ENCODE data around the gene PTPN5.

PTPN5 gene

DNA sequence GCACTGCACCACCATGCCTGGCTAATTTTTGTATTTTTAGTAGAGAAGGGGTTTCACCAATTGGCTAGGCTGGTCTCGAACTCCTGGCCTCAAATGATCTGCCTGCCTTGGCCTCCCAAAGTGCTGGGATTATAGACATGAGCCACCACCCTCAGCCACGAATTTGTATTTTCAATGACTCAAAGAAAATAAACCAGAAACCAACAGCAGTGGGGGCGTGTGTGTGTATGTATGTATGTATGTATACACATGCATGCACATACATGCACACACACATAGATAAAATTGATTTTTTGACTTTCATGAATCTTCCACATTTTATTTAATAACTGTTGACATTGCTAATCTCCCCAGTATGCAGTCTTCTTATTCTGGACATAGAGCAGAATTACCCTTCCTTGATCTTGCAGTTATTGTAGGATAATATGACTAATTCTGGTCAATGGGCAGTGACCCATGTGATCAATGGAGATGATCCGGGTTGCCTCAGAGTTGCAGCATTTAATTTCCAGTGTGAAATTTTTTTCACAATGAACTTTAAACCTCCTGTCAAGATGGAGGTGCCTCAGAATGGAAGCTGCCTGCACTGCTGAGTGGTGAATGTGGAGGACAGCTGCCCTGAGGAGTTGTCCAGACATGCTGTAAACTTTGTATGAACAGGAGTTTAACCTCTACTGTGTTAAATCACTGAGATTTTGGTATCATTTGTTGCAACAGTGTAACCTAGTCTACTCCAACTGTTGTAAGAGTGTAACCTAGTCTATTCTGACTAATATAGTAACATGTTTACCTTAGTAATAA lies 12.8 kb upstream of the PTPN5 start:
- no CpG with 5 or more reads among the region's 4 CpGs for WGBS (ENCODE audit: extremely low coverage, insufficient coverage, insufficient read length)
- H2BK5ac ChIP-seq (ENCODE audit: low read depth, low read length, poor library complexity), result no peak overlapping the region

DNA sequence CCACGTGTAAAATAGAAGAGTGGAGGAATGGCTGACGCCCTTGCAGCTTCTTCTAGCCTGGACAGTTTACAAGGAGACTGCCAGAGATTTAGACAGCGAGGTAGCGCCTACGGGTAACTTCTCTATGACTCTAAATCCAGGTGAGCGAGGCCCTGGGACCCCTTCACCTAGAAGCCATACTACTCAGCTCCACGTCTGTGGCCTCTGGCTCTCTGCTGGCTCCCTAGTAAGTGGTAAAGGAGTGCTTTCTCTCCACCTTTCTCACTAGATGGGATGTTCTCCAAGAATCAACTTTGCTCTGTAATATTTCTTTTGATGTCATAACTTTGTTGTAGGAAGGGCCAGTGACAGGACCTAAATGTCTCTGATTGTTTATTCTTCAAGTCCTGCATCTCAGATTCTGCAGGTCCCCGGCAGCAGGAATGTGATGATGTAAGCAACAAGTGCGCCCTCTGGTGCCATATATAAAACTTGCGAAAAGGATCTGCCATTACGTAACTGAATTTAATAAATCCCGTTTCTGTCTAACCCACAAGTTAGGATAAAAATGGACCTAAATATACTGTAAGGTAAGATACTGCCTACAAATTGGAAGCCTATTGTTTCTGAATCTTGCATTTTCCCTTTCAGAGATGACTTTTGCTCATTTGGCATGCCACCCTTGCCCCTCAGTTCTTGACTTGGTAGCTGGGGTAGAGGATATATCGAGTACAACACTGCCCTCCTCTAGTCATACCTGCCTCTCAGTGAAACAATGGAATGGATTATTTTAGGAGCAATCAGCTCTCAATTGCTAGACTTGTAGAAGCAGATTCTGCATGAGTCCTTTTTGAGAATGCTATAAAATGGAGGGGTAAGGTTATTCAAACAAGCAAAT lies 11.0 kb upstream of the PTPN5 start:
- no peak overlapping the region for H3K18ac ChIP-seq (ENCODE audit: low read length)
- no peak overlapping the region for H3K14ac ChIP-seq (ENCODE audit: low read length)
- H3K23ac ChIP-seq (ENCODE audit: low read length), result no peak overlapping the region
- H3K4ac ChIP-seq (ENCODE audit: low read depth, low read length), result no peak overlapping the region
- no peaks in the 10 kb centered on the region for H3K9me3 ChIP-seq (ENCODE audit: insufficient read depth, low read depth, low read length)
- H2AK5ac ChIP-seq (ENCODE audit: low read length), result no peak overlapping the region
- H4K91ac ChIP-seq (ENCODE audit: low read depth, low read length), result no peak overlapping the region
- H3K4me3 ChIP-seq (ENCODE audit: low read depth, low read length), result no peak overlapping the region
- peak; percentile 48 to 73 for DNase-seq
- no peaks in the 10 kb centered on the region for H3K79me2 ChIP-seq (ENCODE audit: control insufficient read depth, insufficient read depth, low read length, poor library complexity)
- no peaks in the 10 kb centered on the region for H3K36me3 ChIP-seq (ENCODE audit: control insufficient read depth in 1 of 2, insufficient read depth in 2 of 2, low read length in 2 of 2)
- H3K27me3 ChIP-seq (ENCODE audit: insufficient read depth, low read length), result no peaks in the 10 kb centered on the region
- H4K12ac ChIP-seq (ENCODE audit: low read depth, low read length), result no peak overlapping the region
- no CpG with 5 or more reads among the region's 13 CpGs for WGBS (ENCODE audit: extremely low coverage, insufficient coverage, insufficient read length)
- H3K4me2 ChIP-seq (ENCODE audit: low read length), result no peak overlapping the region
- no peaks in the 10 kb centered on the region for H3K79me1 ChIP-seq (ENCODE audit: low read length)
- no peak overlapping the region for H2BK120ac ChIP-seq (ENCODE audit: insufficient read depth, low read length, poor library complexity)
- no peak overlapping the region for H3K9ac ChIP-seq (ENCODE audit: low read length)
- no peak overlapping the region for H4K8ac ChIP-seq (ENCODE audit: low read depth, low read length)
- no peaks in the 10 kb centered on the region for H3K4me1 ChIP-seq (ENCODE audit: control insufficient read depth in 1 of 2, insufficient read depth in 2 of 2, low read length in 2 of 2)
- H3K27ac ChIP-seq (ENCODE audit: low read depth, low read length), result no peak overlapping the region
- no peak overlapping the region for H2BK12ac ChIP-seq (ENCODE audit: low read length)
- no peak overlapping the region for H2BK5ac ChIP-seq (ENCODE audit: low read depth, low read length, poor library complexity)
- H2AFZ ChIP-seq (ENCODE audit: insufficient read depth, low read length, poor library complexity), result no peak overlapping the region

More for the DNA sequence above, 12.8 kb upstream of the PTPN5 start:
- Histone ChIP-seq H4K8ac (ENCODE audit: low read depth, low read length) (no peak overlapping the region), H3K27me3 (ENCODE audit: insufficient read depth, low read length) (no peaks in the 10 kb centered on the region), H2BK12ac (ENCODE audit: low read length) (no peak overlapping the region), H2BK120ac (ENCODE audit: insufficient read depth, low read length, poor library complexity) (no peak overlapping the region), H3K36me3 (ENCODE audit: control insufficient read depth in 1 of 2, insufficient read depth in 2 of 2, low read length in 2 of 2) (no peaks in the 10 kb centered on the region), H3K4me1 (ENCODE audit: control insufficient read depth in 1 of 2, insufficient read depth in 2 of 2, low read length in 2 of 2) (no peaks in the 10 kb centered on the region), H4K12ac (ENCODE audit: low read depth, low read length) (no peak overlapping the region), H3K79me2 (ENCODE audit: control insufficient read depth, insufficient read depth, low read length, poor library complexity) (no peaks in the 10 kb centered on the region), H3K14ac (ENCODE audit: low read length) (no peak overlapping the region), H3K9ac (ENCODE audit: low read length) (no peak overlapping the region), H3K9me3 (ENCODE audit: insufficient read depth, low read depth, low read length) (no peaks in the 10 kb centered on the region), H3K23ac (ENCODE audit: low read length) (no peak overlapping the region), H3K4me3 (ENCODE audit: low read depth, low read length) (no peak overlapping the region), H3K18ac (ENCODE audit: low read length) (no peak overlapping the region), H3K4ac (ENCODE audit: low read depth, low read length) (no peak overlapping the region), H2AFZ (ENCODE audit: insufficient read depth, low read length, poor library complexity) (no peak overlapping the region), H4K91ac (ENCODE audit: low read depth, low read length) (no peak overlapping the region), H3K79me1 (ENCODE audit: low read length) (no peaks in the 10 kb centered on the region), H3K4me2 (ENCODE audit: low read length) (no peak overlapping the region), H2AK5ac (ENCODE audit: low read length) (no peak overlapping the region), H3K27ac (ENCODE audit: low read depth, low read length) (no peak overlapping the region)
- no peak for DNase-seq

GRCh38 chr11:18798799-18799469 lies 7.3 kb upstream of the PTPN5 start:
- Histone ChIP-seq H3K79me2 (ENCODE audit: control insufficient read depth, insufficient read depth, low read length, poor library complexity) (no peaks in the 10 kb centered on the region), H3K4me1 (ENCODE audit: control insufficient read depth in 1 of 2, insufficient read depth in 2 of 2, low read length in 2 of 2) (no peaks in the 10 kb centered on the region), H3K18ac (ENCODE audit: low read length) (no peak overlapping the region), H3K79me1 (ENCODE audit: low read length) (no peaks in the 10 kb centered on the region), H3K4ac (ENCODE audit: low read depth, low read length) (no peak overlapping the region), H3K9ac (ENCODE audit: low read length) (no peak overlapping the region), H4K91ac (ENCODE audit: low read depth, low read length) (no peak overlapping the region), H2BK120ac (ENCODE audit: insufficient read depth, low read length, poor library complexity) (no peak overlapping the region), H3K4me2 (ENCODE audit: low read length) (no peak overlapping the region), H3K9me3 (ENCODE audit: insufficient read depth, low read depth, low read length) (no peaks in the 10 kb centered on the region), H2AK5ac (ENCODE audit: low read length) (no peak overlapping the region), H3K23ac (ENCODE audit: low read length) (no peak overlapping the region), H3K27me3 (ENCODE audit: insufficient read depth, low read length) (peaks cover 4% of the 10 kb centered on the region), H3K14ac (ENCODE audit: low read length) (no peak overlapping the region), H3K27ac (ENCODE audit: low read depth, low read length) (no peak overlapping the region), H4K8ac (ENCODE audit: low read depth, low read length) (no peak overlapping the region), H3K4me3 (ENCODE audit: low read depth, low read length) (no peak overlapping the region), H3K36me3 (ENCODE audit: control insufficient read depth in 1 of 2, insufficient read depth in 2 of 2, low read length in 2 of 2) (no peaks in the 10 kb centered on the region), H2BK5ac (ENCODE audit: low read depth, low read length, poor library complexity) (no peak overlapping the region), H2BK12ac (ENCODE audit: low read length) (no peak overlapping the region), H2AFZ (ENCODE audit: insufficient read depth, low read length, poor library complexity) (no peak overlapping the region), H4K12ac (ENCODE audit: low read depth, low read length) (no peak overlapping the region)
- no CpG with 5 or more reads among the region's 3 CpGs for WGBS (ENCODE audit: extremely low coverage, insufficient coverage, insufficient read length)
- no peak for DNase-seq

GRCh38 chr11:18794956-18795355 lies 3.4 kb upstream of the PTPN5 start:
- Histone ChIP-seq H3K14ac (ENCODE audit: low read length) (no peak overlapping the region), H2BK120ac (ENCODE audit: insufficient read depth, low read length, poor library complexity) (no peak overlapping the region), H4K12ac (ENCODE audit: low read depth, low read length) (no peak overlapping the region), H3K9ac (ENCODE audit: low read length) (no peak overlapping the region), H3K36me3 (ENCODE audit: control insufficient read depth in 1 of 2, insufficient read depth in 2 of 2, low read length in 2 of 2) (no peaks in the 10 kb centered on the region), H4K91ac (ENCODE audit: low read depth, low read length) (no peak overlapping the region), H2BK5ac (ENCODE audit: low read depth, low read length, poor library complexity) (no peak overlapping the region), H3K4me3 (ENCODE audit: low read depth, low read length) (no peak overlapping the region), H2AK5ac (ENCODE audit: low read length) (no peak overlapping the region), H3K4me2 (ENCODE audit: low read length) (no peak overlapping the region), H2BK12ac (ENCODE audit: low read length) (no peak overlapping the region), H3K79me2 (ENCODE audit: control insufficient read depth, insufficient read depth, low read length, poor library complexity) (no peaks in the 10 kb centered on the region), H3K18ac (ENCODE audit: low read length) (no peak overlapping the region), H4K8ac (ENCODE audit: low read depth, low read length) (no peak overlapping the region), H3K23ac (ENCODE audit: low read length) (no peak overlapping the region), H3K4me1 (ENCODE audit: control insufficient read depth in 1 of 2, insufficient read depth in 2 of 2, low read length in 2 of 2) (peaks cover 12 to 14% of the 10 kb centered on the region in 2 experiments), H3K27me3 (ENCODE audit: insufficient read depth, low read length) (peaks cover 34% of the 10 kb centered on the region), H3K9me3 (ENCODE audit: insufficient read depth, low read depth, low read length) (peaks cover 6% of the 10 kb centered on the region), H3K27ac (ENCODE audit: low read depth, low read length) (no peak overlapping the region), H3K4ac (ENCODE audit: low read depth, low read length) (no peak overlapping the region), H3K79me1 (ENCODE audit: low read length) (no peaks in the 10 kb centered on the region), H2AFZ (ENCODE audit: insufficient read depth, low read length, poor library complexity) (no peak overlapping the region)
- DNase-seq, result no peak
- no CpG with 5 or more reads among the region's 7 CpGs for WGBS (ENCODE audit: extremely low coverage, insufficient coverage, insufficient read length)
